Skin of body (tissue), 2 donors: Measurements from ENCODE around the gene DCDC2C. TPM values are rescaled to one million over a fixed set of nuclear protein-coding genes. Genes with fewer than 3 reads are reported as not detected.

Experiments
- DNase-seq: peaks from one replicate; lab custom pipeline; 2025; lab: John Stamatoyannopoulos, UW
- total RNA-seq: library from RNA; depleted of rRNA; stranded (reverse); fragments of >200 nt; gene quantifications from one replicate; pipeline ENCODE4 v1.2.3, GENCODE V29; 2014

DCDC2C gene
- total RNA-seq, 1 donor from 2014 or later = 0.20 TPM

GRCh38 chr2:3885629-3886628 is 182.6 kb downstream of the DCDC2C start:
- DNase-seq = no peak

GRCh38 chr2:3895021-3895420 is 191.6 kb downstream of the DCDC2C start:
- no peak for DNase-seq

Other genes starting within 250 kb of the DCDC2C start
- 21.8 TPM for gene ADI1, start 184.0 kb upstream of the DCDC2C start, total RNA-seq
- gene RNASEH1, start 145.2 kb upstream of the DCDC2C start, total RNA-seq = 14.0 TPM
- 1,884 TPM for gene RPS7, start 128.3 kb upstream of the DCDC2C start, total RNA-seq
- gene COLEC11, start 108.5 kb upstream of the DCDC2C start, total RNA-seq = not detected
- not detected for gene ALLC, start 45.4 kb upstream of the DCDC2C start, total RNA-seq